Measurements from ENCODE around the gene KLHL21. TPM values are rescaled to one million over a fixed set of nuclear protein-coding genes. Genes with fewer than 3 reads are reported as not detected.

The KLHL21 gene
- total and polyA plus RNA-seq, 2 experiments from 2014 or later: 17.7 to 39.3 TPM

- no peak for DNase-seq
- H2AFZ ChIP-seq: no peak overlapping the region
- H3K27me3 ChIP-seq (replicated peaks; ENCODE audit: insufficient read depth): no peaks in the 10 kb centered on the region
- no peak overlapping the region for H3K4me3 ChIP-seq
- no peaks in the 10 kb centered on the region; the same call in 1 of the 2 replicates for H4K20me1 ChIP-seq (ENCODE audit: insufficient read depth)
- peaks cover 8% of the 10 kb centered on the region for H3F3A ChIP-seq (ENCODE audit: insufficient read depth)
- no peak overlapping the region for H3K9ac ChIP-seq
- peaks cover 94% of the 10 kb centered on the region for H3K79me2 ChIP-seq (ENCODE audit: insufficient read depth)
- H3K4me1 ChIP-seq (ENCODE audit: insufficient read depth): peaks cover 4% of the 10 kb centered on the region; the same call in 1 of the 2 replicates
- 84 to 91% methylated on average over 5 to 6 of the region's 6 CpGs for WGBS, 2 experiments (ENCODE audit: low coverage in 1 of 2, low lambda C conversion rate in 2 of 2, missing lambda C conversion rate in 2 of 2)
- no peak overlapping the region for H3K27ac ChIP-seq
- H3K9me2 ChIP-seq (ENCODE audit: insufficient read depth): no peaks in the 10 kb centered on the region
- in situ Hi-C loops (cut with MboI): no loop called here
- H3K4me2 ChIP-seq (ENCODE audit: unreplicated experiment): no peak overlapping the region
- peaks cover 33% of the 10 kb centered on the region for H3K36me3 ChIP-seq (ENCODE audit: low read depth)
- no peak for TF ChIP-seq EZH2 (IDR thresholded peaks at IDR 0.05; ENCODE audit: insufficient read depth, poor library complexity, severe bottlenecking)
- TF ChIP-seq EZH2phosphoT487 (IDR thresholded peaks at IDR 0.05; ENCODE audit: insufficient read depth, low read depth): no peak
- H3K9me3 ChIP-seq (ENCODE audit: low read depth): no peaks in the 10 kb centered on the region
Observed at GRCh38 chr1:6597777-6598131, 4.9 kb downstream of the KLHL21 start.

GRCh38 chr1:6596886-6597776, 5.5 kb downstream of the KLHL21 start:
- in situ Hi-C loops (cut with MboI): no loop called here
- Histone ChIP-seq H3K4me2 (ENCODE audit: unreplicated experiment) (no peak overlapping the region), H3K27ac (no peak overlapping the region), H3K9ac (no peak overlapping the region), H3K27me3 (replicated peaks; ENCODE audit: insufficient read depth) (no peaks in the 10 kb centered on the region), H3K9me3 (ENCODE audit: low read depth) (no peaks in the 10 kb centered on the region), H4K20me1 (ENCODE audit: insufficient read depth) (no peaks in the 10 kb centered on the region; the same call in 1 of the 2 replicates), H3K36me3 (ENCODE audit: low read depth) (peaks cover 33% of the 10 kb centered on the region), H2AFZ (no peak overlapping the region), H3K9me2 (ENCODE audit: insufficient read depth) (no peaks in the 10 kb centered on the region), H3K4me1 (ENCODE audit: insufficient read depth) (peaks cover 4% of the 10 kb centered on the region; the same call in 1 of the 2 replicates), H3K4me3 (no peak overlapping the region), H3K79me2 (ENCODE audit: insufficient read depth) (peaks cover 98% of the 10 kb centered on the region), H3F3A (ENCODE audit: insufficient read depth) (peaks cover 8% of the 10 kb centered on the region)
- TF ChIP-seq EZH2 (IDR thresholded peaks at IDR 0.05; ENCODE audit: insufficient read depth, poor library complexity, severe bottlenecking) (no peak), EZH2phosphoT487 (IDR thresholded peaks at IDR 0.05; ENCODE audit: insufficient read depth, low read depth) (no peak)
- WGBS, 2 experiments (ENCODE audit: low coverage in 1 of 2, low lambda C conversion rate in 2 of 2, missing lambda C conversion rate in 2 of 2): 88 to 89% methylated on average over 12 to 15 of the region's 15 CpGs
- DNase-seq: no peak

GRCh38 chr1:6596351-6596750, 6.3 kb downstream of the KLHL21 start:
- Histone ChIP-seq H4K20me1 (ENCODE audit: insufficient read depth) (no peaks in the 10 kb centered on the region; the same call in 1 of the 2 replicates), H2AFZ (no peak overlapping the region), H3K9me2 (ENCODE audit: insufficient read depth) (no peaks in the 10 kb centered on the region), H3K4me2 (ENCODE audit: unreplicated experiment) (no peak overlapping the region), H3K4me3 (no peak overlapping the region), H3K9me3 (ENCODE audit: low read depth) (no peaks in the 10 kb centered on the region), H3K9ac (no peak overlapping the region), H3K27ac (no peak overlapping the region), H3K79me2 (ENCODE audit: insufficient read depth) (peaks cover 98% of the 10 kb centered on the region), H3F3A (ENCODE audit: insufficient read depth) (peaks cover 8% of the 10 kb centered on the region), H3K27me3 (replicated peaks; ENCODE audit: insufficient read depth) (no peaks in the 10 kb centered on the region), H3K36me3 (ENCODE audit: low read depth) (peaks cover 33% of the 10 kb centered on the region), H3K4me1 (ENCODE audit: insufficient read depth) (peaks cover 4% of the 10 kb centered on the region; the same call in 1 of the 2 replicates)
- WGBS, 2 experiments (ENCODE audit: low coverage in 1 of 2, low lambda C conversion rate in 2 of 2, missing lambda C conversion rate in 2 of 2): 65 to 66% methylated on average over 7 of the region's 7 CpGs
- DNase-seq: no peak
- in situ Hi-C loops (cut with MboI): no loop called here
- TF ChIP-seq EZH2phosphoT487 (IDR thresholded peaks at IDR 0.05; ENCODE audit: insufficient read depth, low read depth) (no peak), EZH2 (IDR thresholded peaks at IDR 0.05; ENCODE audit: insufficient read depth, poor library complexity, severe bottlenecking) (no peak)

GRCh38 chr1:6594977-6595740, 7.5 kb downstream of the KLHL21 start:
- in situ Hi-C loops (cut with MboI): no loop called here
- 91 to 92% methylated on average over 11 of the region's 11 CpGs for WGBS, 2 experiments (ENCODE audit: low coverage in 1 of 2, low lambda C conversion rate in 2 of 2, missing lambda C conversion rate in 2 of 2)
- peaks cover 9% of the 10 kb centered on the region for H3F3A ChIP-seq (ENCODE audit: insufficient read depth)

More at GRCh38 chr1:6594977-6595740, 7.5 kb downstream of the KLHL21 start:
- no peak for DNase-seq
- peaks cover 88% of the 10 kb centered on the region for H3K79me2 ChIP-seq (ENCODE audit: insufficient read depth)
- H3K4me3 ChIP-seq: no peak overlapping the region
- H4K20me1 ChIP-seq (ENCODE audit: insufficient read depth): no peaks in the 10 kb centered on the region; the same call in 1 of the 2 replicates
- no peak overlapping the region for H3K9ac ChIP-seq
- peaks cover 39% of the 10 kb centered on the region for H3K36me3 ChIP-seq (ENCODE audit: low read depth)
- H2AFZ ChIP-seq: no peak overlapping the region
- no peaks in the 10 kb centered on the region for H3K9me3 ChIP-seq (ENCODE audit: low read depth)
- H3K4me1 ChIP-seq (ENCODE audit: insufficient read depth): peaks cover 4% of the 10 kb centered on the region; the same call in 1 of the 2 replicates
- H3K27ac ChIP-seq: no peak overlapping the region
- H3K27me3 ChIP-seq (replicated peaks; ENCODE audit: insufficient read depth): no peaks in the 10 kb centered on the region
- H3K9me2 ChIP-seq (ENCODE audit: insufficient read depth): no peaks in the 10 kb centered on the region
- no peak overlapping the region for H3K4me2 ChIP-seq (ENCODE audit: unreplicated experiment)
- no peak for TF ChIP-seq EZH2phosphoT487 (IDR thresholded peaks at IDR 0.05; ENCODE audit: insufficient read depth, low read depth)
- no peak for TF ChIP-seq EZH2 (IDR thresholded peaks at IDR 0.05; ENCODE audit: insufficient read depth, poor library complexity, severe bottlenecking)

Data from GM23248 (cell line).